GM18502 (cell line): ENCODE results near the gene SHQ1.
"Not testable (repeated sequence)": the region's sequence is repeated elsewhere in the genome, so short reads cannot be mapped to it uniquely, and the experiment has no call there.

Source experiments
- ATAC-seq: cut with Tn5 transposase; IDR thresholded peaks from one replicate; pipeline ENCODE4 v1.9.1; 2021; ENCODE audit warnings: mild to moderate bottlenecking; ENCODE audit not compliant: unreplicated experiment, poor library complexity

The SHQ1 gene

GRCh38 chr3:72756900-72757299, 91.3 kb downstream of the SHQ1 start:
- ATAC-seq, result peak; percentile 100

GRCh38 chr3:72754582-72754981, 93.7 kb downstream of the SHQ1 start:
- no peak for ATAC-seq

GRCh38 chr3:72753495-72753894, 94.8 kb downstream of the SHQ1 start:
- no peak for ATAC-seq

- no peak for ATAC-seq
Observed at GRCh38 chr3:72750405-72750965, 97.8 kb downstream of the SHQ1 start.

GRCh38 chr3:72748659-72749058, 99.6 kb downstream of the SHQ1 start:
- ATAC-seq, result no peak

GRCh38 chr3:72746430-72747411, 101.5 kb downstream of the SHQ1 start:
- no peak for ATAC-seq

GRCh38 chr3:72745146-72745999, 102.9 kb downstream of the SHQ1 start:
- ATAC-seq, result no peak

GRCh38 chr3:72744330-72744729, 103.9 kb downstream of the SHQ1 start:
- ATAC-seq, result no peak

- no peak for ATAC-seq
Observed at GRCh38 chr3:72739531-72740466, 108.4 kb downstream of the SHQ1 start.

- ATAC-seq, result peak; percentile 74
Observed at GRCh38 chr3:72738752-72739530, 109.3 kb downstream of the SHQ1 start.

- not testable (repeated sequence) for ATAC-seq
Observed at GRCh38 chr3:72735072-72735471, 113.2 kb downstream of the SHQ1 start.

GRCh38 chr3:72733676-72734075, 114.6 kb downstream of the SHQ1 start:
- ATAC-seq, result no peak

GRCh38 chr3:72732666-72733345, 115.4 kb downstream of the SHQ1 start:
- not testable (repeated sequence) for ATAC-seq

GRCh38 chr3:72728958-72729467, 119.2 kb downstream of the SHQ1 start:
- no peak for ATAC-seq

- ATAC-seq, result no peak
Observed at GRCh38 chr3:72728329-72728889, 119.8 kb downstream of the SHQ1 start.

GRCh38 chr3:72727726-72728125, 120.5 kb downstream of the SHQ1 start:
- ATAC-seq, result no peak

- ATAC-seq, result no peak
Observed at GRCh38 chr3:72727172-72727571, 121.1 kb downstream of the SHQ1 start.

GRCh38 chr3:72725229-72725628, 123.0 kb downstream of the SHQ1 start:
- ATAC-seq, result no peak
